ENCODE data around the gene MTAP.

- TF ChIP-seq CTCF (IDR thresholded peaks at IDR 0.05 in 8 of 11, conservative IDR thresholded peaks at IDR 0.05 in 3 of 11) (no peak), POLR2AphosphoS5 (IDR thresholded peaks at IDR 0.05) (no peak), POLR2A (IDR thresholded peaks at IDR 0.05) (no peak)
Measured at GRCh38 chr9:21854594-21854993, 52.2 kb downstream of the MTAP start.
